SK-N-SH (cell line): ENCODE measurements around the gene FBXO42.
A peak's percentile ranks its signal among the peaks of the same experiment; 100 is the strongest.

ENCODE experiments used
- CHD2 ChIP-seq: fragments of 150-350 bp; IDR thresholded peaks from 2 replicates; pipeline ENCODE4 v1.6.1; 2018; ENCODE audit warnings: low read length; ENCODE audit not compliant: partially characterized antibody
- EP300 ChIP-seq, 2 experiments: IDR thresholded peaks; 2 replicates each; pipeline versions ENCODE4 v1.4.0 to v1.6.1; 2012; ENCODE audit warnings: borderline replicate concordance in 1 of 2, low read depth in 1 of 2, low read length in 1 of 2
- GABPA ChIP-seq: IDR thresholded peaks from 2 replicates; pipeline ENCODE4 v1.4.0; 2012; ENCODE audit warnings: low read depth, mild to moderate bottlenecking
- JUND ChIP-seq: IDR thresholded peaks from 2 replicates; pipeline ENCODE4 v1.4.0; 2012
- MEF2A ChIP-seq: IDR thresholded peaks from 2 replicates; pipeline ENCODE4 v1.4.0; 2012; ENCODE audit warnings: low read depth, borderline replicate concordance
- POLR2AphosphoS5 ChIP-seq: IDR thresholded peaks from 2 replicates; pipeline ENCODE4 v1.6.1; 2012; ENCODE audit warnings: low read depth, low read length
- YY1 ChIP-seq: IDR thresholded peaks from 2 replicates; pipeline ENCODE4 v1.4.0; 2012; ENCODE audit warnings: low read depth, mild to moderate bottlenecking
- TF ChIP-seq, protein P1 (sequence below): fragments of 200-600 bp; sonication (generic); IDR thresholded peaks from 2 replicates; pipeline ENCODE4 v1.6.1; 2017; ENCODE audit warnings: antibody characterized with exemption, mild to moderate bottlenecking, moderate library complexity
- TF ChIP-seq, protein P2 (sequence below): IDR thresholded peaks from 2 replicates; pipeline ENCODE4 v1.4.0; 2012; ENCODE audit warnings: low read depth
- TF ChIP-seq, protein P3 (sequence below): fragments of 150-350 bp; IDR thresholded peaks from 2 replicates; pipeline ENCODE4 v1.6.1; 2016; ENCODE audit warnings: mild to moderate bottlenecking, low read depth, low read length
- TF ChIP-seq, protein P4 (sequence below): IDR thresholded peaks from 2 replicates; pipeline ENCODE4 v1.6.1; 2012; ENCODE audit warnings: mild to moderate bottlenecking, low read depth, low read length, moderate library complexity

DNA sequence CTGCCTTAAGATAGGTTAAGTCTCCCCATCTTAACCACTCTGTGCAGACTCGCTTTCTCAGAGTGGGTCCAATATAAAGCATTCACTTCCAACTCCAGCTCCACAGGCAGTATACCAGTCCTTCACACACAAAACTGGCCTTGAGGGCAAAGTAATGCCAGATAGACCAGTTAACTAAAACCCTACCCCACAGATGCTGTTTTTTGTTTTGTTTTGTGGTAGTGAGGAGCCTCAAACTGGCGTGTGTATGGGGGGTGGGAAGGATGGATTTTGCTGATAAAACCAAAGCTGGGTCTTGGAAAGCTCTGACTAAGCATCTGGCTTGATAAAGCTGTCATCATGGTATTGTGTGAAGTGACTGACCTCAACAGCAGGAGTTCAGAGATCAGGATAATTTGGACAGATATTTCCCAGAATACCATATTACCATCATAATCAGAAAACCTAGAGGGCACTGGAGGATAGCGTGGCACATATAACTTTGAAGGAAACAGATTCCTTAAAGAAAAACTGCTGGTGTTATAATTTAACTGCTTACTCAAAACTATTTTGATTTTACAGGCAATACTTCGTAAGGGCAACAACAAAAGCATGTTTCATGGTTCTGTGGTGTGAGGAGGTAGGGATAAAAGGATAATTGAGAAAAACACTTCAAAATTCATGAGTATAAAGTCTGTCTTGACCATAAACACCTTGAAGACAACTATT lies 85.7 kb downstream of the FBXO42 start:
- TF ChIP-seq, protein P1, sequence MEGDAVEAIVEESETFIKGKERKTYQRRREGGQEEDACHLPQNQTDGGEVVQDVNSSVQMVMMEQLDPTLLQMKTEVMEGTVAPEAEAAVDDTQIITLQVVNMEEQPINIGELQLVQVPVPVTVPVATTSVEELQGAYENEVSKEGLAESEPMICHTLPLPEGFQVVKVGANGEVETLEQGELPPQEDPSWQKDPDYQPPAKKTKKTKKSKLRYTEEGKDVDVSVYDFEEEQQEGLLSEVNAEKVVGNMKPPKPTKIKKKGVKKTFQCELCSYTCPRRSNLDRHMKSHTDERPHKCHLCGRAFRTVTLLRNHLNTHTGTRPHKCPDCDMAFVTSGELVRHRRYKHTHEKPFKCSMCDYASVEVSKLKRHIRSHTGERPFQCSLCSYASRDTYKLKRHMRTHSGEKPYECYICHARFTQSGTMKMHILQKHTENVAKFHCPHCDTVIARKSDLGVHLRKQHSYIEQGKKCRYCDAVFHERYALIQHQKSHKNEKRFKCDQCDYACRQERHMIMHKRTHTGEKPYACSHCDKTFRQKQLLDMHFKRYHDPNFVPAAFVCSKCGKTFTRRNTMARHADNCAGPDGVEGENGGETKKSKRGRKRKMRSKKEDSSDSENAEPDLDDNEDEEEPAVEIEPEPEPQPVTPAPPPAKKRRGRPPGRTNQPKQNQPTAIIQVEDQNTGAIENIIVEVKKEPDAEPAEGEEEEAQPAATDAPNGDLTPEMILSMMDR: no peak
- TF ChIP-seq, protein P2, sequence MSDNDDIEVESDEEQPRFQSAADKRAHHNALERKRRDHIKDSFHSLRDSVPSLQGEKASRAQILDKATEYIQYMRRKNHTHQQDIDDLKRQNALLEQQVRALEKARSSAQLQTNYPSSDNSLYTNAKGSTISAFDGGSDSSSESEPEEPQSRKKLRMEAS: no peak
- TF ChIP-seq YY1 (no peak), JUND (no peak), EP300 (IDR thresholded peaks at IDR 0.05; ENCODE audit: borderline replicate concordance in 1 of 2, low read depth in 1 of 2, low read length in 1 of 2) (peak in 1 of 2 experiments; percentile 66; a peak in 1 of 4 replicates), GABPA (no peak), CHD2 (no peak), POLR2AphosphoS5 (no peak), MEF2A (no peak)
- TF ChIP-seq, protein P3, sequence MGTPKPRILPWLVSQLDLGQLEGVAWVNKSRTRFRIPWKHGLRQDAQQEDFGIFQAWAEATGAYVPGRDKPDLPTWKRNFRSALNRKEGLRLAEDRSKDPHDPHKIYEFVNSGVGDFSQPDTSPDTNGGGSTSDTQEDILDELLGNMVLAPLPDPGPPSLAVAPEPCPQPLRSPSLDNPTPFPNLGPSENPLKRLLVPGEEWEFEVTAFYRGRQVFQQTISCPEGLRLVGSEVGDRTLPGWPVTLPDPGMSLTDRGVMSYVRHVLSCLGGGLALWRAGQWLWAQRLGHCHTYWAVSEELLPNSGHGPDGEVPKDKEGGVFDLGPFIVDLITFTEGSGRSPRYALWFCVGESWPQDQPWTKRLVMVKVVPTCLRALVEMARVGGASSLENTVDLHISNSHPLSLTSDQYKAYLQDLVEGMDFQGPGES: no peak
- TF ChIP-seq, protein P4, sequence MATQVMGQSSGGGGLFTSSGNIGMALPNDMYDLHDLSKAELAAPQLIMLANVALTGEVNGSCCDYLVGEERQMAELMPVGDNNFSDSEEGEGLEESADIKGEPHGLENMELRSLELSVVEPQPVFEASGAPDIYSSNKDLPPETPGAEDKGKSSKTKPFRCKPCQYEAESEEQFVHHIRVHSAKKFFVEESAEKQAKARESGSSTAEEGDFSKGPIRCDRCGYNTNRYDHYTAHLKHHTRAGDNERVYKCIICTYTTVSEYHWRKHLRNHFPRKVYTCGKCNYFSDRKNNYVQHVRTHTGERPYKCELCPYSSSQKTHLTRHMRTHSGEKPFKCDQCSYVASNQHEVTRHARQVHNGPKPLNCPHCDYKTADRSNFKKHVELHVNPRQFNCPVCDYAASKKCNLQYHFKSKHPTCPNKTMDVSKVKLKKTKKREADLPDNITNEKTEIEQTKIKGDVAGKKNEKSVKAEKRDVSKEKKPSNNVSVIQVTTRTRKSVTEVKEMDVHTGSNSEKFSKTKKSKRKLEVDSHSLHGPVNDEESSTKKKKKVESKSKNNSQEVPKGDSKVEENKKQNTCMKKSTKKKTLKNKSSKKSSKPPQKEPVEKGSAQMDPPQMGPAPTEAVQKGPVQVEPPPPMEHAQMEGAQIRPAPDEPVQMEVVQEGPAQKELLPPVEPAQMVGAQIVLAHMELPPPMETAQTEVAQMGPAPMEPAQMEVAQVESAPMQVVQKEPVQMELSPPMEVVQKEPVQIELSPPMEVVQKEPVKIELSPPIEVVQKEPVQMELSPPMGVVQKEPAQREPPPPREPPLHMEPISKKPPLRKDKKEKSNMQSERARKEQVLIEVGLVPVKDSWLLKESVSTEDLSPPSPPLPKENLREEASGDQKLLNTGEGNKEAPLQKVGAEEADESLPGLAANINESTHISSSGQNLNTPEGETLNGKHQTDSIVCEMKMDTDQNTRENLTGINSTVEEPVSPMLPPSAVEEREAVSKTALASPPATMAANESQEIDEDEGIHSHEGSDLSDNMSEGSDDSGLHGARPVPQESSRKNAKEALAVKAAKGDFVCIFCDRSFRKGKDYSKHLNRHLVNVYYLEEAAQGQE: no peak
